Eye (tissue), 1 donor: Measurements from ENCODE around the gene TRIP13.
"Not testable (repeated sequence)": the region's sequence is repeated elsewhere in the genome, so short reads cannot be mapped to it uniquely, and the experiment has no call there.

Source experiments
- DNase-seq: peaks from one replicate; pipeline ENCODE4 v3.0.0-alpha.2; 2015

Gene TRIP13

GRCh38 chr5:922436-923280 is 30.0 kb downstream of the TRIP13 start:
- no peak for DNase-seq

GRCh38 chr5:923281-923873 is 30.7 kb downstream of the TRIP13 start:
- DNase-seq, result peak; percentile 91

- DNase-seq, result peak; percentile 75
Observed at GRCh38 chr5:926417-927171, 33.9 kb downstream of the TRIP13 start.

GRCh38 chr5:927172-928015 is 34.7 kb downstream of the TRIP13 start:
- no peak for DNase-seq

- DNase-seq, result not testable (repeated sequence)
Observed at GRCh38 chr5:929182-929581, 36.5 kb downstream of the TRIP13 start.

GRCh38 chr5:929596-929995 is 36.9 kb downstream of the TRIP13 start:
- no peak for DNase-seq

- no peak for DNase-seq
Observed at GRCh38 chr5:930866-931265, 38.2 kb downstream of the TRIP13 start.

GRCh38 chr5:931570-932145 is 39.0 kb downstream of the TRIP13 start:
- DNase-seq, result no peak

- DNase-seq, result no peak
Observed at GRCh38 chr5:932151-932627, 39.5 kb downstream of the TRIP13 start.

GRCh38 chr5:932628-933250 is 40.1 kb downstream of the TRIP13 start:
- no peak for DNase-seq

GRCh38 chr5:933251-933861 is 40.7 kb downstream of the TRIP13 start:
- no peak for DNase-seq

GRCh38 chr5:933951-934350 is 41.3 kb downstream of the TRIP13 start:
- DNase-seq, result not testable (repeated sequence)

- DNase-seq, result not testable (repeated sequence)
Observed at GRCh38 chr5:934381-934967, 41.8 kb downstream of the TRIP13 start.

GRCh38 chr5:935510-936084 is 42.9 kb downstream of the TRIP13 start:
- DNase-seq, result no peak

- DNase-seq, result no peak
Observed at GRCh38 chr5:936149-937144, 43.8 kb downstream of the TRIP13 start.

GRCh38 chr5:937151-937924 is 44.7 kb downstream of the TRIP13 start:
- DNase-seq, result no peak

GRCh38 chr5:939368-939767 is 46.7 kb downstream of the TRIP13 start:
- DNase-seq, result no peak

- DNase-seq, result not testable (repeated sequence)
Observed at GRCh38 chr5:940741-941140, 48.1 kb downstream of the TRIP13 start.
